Inferior parietal cortex (tissue), 1 donor: ENCODE results near the gene ADGRL4.
"Not testable (repeated sequence)": the region's sequence is repeated elsewhere in the genome, so short reads cannot be mapped to it uniquely, and the experiment has no call there.

Source experiments
- DNase-seq: peaks from one replicate; pipeline ENCODE4 v3.0.0-alpha.2; 2016; ENCODE audit errors: extremely low spot score

Gene ADGRL4

DNA sequence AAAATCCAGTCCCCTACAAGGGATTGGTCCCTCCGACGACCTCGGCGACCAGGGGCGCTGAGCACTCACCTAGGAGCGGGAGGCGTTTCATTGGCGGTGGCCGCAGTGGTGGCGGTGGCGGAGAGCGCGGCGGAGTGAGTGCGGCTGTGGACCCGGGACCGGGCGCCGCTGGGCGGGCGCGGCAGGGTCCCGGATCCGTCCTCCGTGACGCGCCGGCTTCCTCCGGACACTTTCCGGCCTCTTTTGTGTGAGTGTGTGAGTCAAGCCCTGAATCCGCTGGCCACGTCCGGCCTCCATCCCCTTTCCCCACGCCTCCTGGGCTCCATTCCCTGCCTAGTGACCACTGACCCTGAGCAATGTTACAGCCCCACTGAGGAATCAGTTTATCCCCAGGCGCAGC lies at the start of gene ADGRL4:
TSS of gene ADGRL4 (minus strand) at position 167 of the 400 bp plus-strand sequence. CDS start at position 91, 76 bp downstream.
- DNase-seq: no peak

DNA sequence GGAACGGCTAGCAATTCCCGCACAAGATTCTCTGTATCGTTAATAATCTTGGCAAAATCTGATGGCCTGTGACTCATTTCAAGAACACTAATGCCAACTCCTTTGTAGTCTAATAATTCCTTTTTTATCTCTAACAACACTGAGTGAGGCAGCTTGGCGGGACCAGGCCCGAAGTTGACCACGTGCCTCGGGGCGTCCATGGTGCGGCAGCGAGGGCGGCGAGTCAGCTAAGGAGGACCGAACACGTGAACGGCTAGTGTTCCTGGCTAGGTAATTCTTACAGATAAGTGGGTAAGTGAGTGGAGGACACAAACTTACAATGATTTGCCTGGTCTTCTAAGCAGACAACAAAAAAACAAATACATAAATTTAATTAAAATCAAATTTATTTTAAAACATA lies 49.3 kb upstream of the ADGRL4 start:
- DNase-seq: no peak

DNA sequence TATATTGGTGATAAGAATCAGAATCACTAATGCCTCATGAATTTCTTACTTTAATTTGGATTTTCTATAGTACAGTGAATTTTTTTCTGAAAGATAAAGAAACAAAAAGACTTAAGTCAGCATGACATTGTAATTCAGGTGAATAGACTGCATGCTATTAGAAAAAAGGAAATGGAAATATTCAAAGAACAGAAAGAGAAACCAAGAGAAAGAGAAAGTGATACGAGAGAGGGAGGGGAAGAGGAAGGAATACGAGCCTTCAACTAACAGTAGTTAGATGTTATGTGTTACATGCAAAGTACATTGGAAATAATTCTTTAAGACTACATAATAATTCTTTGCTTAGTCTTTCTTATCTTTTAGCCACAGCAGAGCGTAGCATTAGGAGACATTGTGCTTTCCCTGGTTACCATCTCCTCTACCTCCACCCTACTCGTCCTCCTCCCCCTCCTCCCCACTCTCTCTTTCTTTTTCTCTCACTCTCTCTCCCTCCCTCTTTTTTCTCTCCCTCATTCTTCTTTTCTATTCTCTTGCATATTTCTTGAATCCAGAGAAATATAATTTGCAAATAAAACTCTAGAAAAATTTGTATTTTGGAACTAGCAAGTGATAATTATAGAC lies 46.4 kb upstream of the ADGRL4 start:
- DNase-seq: no peak

DNA sequence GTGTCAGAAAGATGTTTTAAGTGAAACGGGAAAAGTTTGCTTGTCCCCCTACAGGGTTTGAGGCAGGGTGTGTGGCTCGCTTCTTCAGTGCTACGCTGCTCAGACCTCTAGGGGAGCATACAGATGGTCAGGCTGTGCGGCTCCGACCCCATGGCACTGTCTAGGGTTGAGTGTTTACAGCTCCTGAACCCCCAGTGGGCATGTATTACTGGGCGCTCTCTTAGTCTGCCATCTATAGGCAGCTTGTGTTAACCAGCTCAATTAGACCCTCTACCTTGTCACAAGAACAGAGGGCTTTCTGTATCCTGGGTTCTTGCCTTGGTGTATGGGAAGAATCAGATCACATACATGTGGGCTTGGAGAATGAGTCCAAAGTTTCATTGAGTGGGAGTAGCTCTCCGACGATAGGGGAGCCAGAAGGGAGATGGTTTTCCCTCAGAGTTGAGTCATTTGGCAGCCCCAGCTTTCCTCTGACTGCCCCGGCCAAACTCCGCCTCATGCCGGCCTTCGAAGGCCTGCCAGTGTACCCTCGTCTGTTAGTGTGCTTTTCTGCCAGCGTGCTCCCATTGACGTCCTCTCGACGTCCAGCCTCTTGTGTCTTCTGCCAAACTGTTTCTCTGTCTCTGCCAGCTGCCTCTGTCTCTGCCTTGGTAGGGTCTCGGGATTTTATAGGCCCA lies 38.6 kb upstream of the ADGRL4 start:
- DNase-seq: no peak

DNA sequence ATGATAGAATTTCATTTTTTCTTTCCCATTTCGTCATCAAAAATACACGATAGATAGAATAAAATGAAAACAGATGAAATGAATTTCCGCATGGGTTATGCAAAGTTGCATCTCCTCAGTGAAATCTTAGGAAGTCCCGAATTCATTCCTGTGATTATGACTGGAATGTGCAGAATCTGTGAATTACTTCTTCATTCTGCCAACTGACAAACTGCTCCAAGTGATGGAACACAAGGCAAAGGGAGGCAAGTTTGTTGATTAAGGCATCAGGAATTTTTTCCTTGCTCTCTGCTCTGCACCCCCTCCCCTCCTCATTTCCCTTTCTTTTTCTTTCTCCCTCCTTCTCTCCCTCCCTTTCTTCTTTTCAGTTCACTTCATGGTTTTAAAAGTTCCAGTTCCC lies 37.0 kb upstream of the ADGRL4 start:
- DNase-seq: no peak

DNA sequence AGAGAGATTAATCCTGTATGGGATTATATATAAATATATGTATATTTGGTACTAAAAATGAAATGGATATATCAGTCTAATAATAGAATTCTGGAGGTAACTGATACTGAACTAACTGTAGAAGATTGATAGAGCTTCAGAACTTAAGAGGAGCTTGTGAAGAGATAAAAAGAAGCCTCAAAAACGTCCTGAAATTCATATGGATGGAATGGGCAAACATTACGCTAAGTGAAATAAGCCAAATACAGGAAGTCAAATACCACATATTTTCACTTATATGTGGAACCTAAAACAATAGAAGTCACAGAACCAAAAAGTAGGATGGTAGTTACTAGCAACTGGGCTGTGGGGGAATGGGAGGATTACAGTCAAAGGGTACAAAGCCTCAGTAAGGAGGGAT lies 36.0 kb upstream of the ADGRL4 start:
- DNase-seq: no peak

DNA sequence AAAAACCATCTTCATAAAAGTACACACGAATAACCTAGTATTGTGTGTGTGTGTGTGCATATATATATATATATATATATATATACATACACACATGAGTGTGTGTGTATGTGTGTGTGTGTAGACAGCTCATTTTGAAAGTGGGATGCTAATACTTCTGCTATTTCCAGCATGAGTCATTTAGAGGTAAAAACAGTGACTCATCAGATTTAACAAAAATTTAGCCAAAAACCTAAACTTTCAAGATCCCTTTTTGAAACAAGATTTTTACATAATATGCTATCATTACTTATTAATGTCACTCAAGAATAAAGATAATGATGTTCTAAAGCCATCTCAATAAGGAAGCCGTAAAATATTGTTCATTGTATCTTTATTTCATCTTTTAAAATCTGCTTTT lies 35.6 kb upstream of the ADGRL4 start:
- no peak for DNase-seq

DNA sequence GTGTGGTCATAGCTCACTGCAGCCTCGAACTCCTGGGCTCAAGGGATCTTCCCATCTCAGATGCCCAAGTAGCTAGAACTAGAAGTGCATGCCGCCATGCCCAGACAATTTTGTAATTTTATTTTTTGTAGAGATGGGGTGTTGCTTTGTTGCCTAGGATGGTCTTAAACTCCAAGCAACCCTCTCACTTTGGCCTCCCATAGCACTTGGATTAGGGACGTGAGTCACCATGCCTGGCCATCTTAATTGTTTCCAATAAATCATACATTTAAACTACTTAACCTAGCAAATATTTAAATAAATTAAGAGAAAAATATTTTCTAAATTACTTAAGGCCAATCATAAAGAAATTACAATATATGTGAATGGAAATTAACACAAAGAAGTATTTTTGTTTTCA lies 35.1 kb upstream of the ADGRL4 start:
- no peak for DNase-seq

DNA sequence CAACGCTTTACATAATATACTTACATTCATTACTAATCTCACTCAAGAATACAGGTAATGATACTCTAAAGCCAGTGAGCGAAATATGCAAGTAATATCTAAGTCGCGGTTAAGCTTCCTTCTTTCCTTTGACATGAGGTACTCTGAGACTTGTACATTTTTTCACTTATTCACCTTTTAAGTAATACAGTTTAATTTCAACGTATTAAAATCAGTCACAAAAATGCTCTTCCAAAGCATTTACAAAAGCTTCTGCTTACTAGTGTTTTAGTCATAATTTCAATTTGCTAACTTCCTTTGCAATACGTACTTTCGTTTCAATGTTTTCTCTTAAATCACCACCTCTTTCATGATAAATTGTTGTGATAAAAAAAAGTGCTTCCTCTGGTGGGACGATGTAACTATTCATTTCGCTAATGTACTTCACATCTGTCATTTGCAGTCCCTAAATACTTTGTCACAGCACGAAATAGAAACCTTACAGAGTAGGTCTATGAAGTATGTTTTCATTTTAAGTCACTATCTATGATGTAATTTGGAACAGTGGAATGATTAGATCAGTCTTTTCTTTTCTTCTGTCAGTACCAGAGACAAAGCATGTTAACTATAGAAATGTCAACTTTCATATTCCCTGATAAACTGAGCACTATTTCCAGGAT lies 34.0 kb upstream of the ADGRL4 start:
- no peak for DNase-seq

DNA sequence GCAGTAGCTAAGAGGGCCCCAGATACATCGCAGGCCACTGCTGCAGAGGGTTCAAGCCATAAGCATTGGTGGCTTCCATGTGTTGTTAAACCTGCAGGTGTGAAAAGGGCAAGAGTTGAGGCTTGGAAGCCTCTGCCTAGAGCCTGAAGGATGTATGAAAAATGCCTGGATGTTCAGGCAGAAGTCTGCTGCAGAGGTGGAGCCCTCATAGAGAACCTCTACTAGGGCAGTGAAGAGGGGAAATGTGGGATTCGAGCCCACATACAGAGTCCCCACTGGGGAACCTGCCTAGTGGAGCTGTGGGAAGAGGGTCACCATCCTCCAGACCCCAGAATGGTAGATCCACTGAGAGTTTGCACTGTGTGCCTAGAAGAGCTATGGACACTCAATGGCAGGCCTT lies 30.6 kb upstream of the ADGRL4 start:
- DNase-seq: no peak

DNA sequence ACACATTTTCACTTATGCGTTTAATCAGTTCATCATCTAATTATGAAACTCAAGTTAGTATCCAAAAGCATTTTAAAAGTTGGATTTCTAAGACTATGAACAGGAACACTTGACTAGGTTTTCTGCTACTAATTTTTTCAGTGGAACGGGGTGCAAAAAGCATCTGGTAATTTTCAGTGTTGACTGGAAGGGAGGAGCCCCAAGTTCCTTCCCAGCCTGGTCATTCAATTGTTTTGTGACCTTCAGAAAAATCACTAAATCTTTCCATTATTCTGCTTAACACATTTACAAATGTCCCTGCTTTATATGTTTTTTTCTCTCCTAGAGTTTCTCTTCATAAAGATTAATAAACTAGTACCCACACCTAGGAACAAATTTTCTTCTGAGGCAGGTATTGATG lies 6.0 kb upstream of the ADGRL4 start:
- no peak for DNase-seq

DNA sequence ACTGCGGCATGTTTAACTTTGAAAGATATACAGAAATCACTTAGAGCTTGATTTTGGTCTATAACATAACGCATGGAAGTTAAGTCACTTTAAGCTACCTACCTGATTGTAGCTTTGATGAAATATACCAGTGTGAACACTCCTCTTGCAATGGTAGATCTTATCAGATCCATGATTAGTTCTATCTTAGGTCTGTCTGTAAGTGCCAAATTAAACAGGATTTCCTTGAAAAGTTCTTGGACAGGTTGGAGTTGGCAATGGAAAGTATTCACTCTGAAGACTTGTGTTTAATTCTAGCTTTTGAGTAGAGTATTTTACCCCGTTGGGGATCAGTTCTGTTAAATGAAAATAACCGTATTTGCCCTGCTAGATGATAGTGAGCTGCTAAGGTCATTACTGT lies 4.1 kb upstream of the ADGRL4 start:
- DNase-seq: no peak

DNA sequence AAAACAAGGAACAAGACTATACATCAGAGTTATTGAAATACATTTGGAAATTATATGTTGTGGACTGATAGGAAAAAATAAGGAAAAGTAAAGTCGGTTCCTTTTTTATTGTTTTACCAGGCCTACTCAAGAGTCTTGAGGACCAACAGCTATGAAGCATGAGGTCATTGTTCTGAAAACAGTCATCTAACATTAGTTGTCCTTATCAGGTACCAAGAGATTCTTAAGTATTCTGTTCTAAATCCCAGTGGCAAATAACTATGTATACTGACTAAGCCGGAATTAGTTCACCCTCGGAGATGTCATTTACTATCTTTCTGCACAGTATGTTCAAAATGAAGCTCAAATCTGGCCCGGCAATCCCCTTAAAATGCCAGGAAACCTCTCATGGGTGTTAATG lies 585 bp downstream of the ADGRL4 start:
- no peak for DNase-seq

DNA sequence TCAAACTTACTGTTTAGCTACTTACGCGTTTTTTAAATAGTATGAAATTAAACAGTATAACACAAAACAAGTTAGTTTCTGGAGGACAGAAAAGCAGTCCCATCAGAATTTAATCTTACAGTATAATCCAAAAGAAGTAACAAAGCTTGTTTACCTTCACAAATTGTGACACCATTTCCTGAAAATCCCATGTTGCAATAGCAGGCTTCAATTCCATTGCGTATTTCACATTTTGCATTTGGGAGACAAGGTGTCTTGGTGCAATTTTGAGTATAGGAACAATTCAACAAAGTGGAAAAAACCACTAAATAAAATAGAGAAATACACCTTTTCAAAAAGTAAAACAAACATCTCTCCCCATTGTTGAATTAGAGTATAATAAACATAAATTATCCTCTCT lies 1.6 kb downstream of the ADGRL4 start:
- no peak for DNase-seq

DNA sequence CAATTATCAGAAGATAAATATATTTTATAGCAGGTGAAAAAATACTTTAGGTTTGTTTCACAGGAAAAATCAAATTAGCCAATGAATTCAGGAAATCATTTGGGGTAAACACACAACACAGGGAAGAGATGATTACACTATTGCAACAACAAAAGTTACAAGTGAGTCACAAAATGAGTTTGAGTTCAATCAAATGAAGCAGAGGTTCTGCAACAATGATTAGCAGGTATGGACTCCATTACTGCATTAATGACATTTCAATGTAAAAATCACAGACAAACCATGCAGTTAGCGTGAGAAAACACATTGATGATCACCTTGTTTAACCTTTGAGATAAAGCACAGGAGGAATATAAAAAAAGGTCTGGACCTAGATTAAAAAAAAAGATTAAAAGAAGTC lies 9.7 kb downstream of the ADGRL4 start:
- DNase-seq: no peak

DNA sequence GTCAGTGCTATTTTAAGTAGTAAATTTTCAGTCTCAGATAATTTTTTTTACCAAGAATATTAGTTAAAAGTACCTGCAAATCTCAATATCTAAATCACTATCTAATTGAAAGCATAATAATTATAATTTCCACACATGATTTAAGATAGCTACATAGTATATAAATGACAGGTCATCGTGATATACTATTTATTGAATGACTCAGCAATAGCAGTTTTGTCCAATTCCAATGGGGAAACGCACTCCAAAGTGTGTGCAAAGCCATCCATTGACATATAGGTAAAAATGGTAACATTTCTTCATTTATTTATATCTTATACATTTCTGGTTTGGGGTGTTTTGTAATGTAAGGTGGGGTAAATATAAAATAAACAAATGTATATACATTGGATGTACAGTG lies 19.5 kb downstream of the ADGRL4 start:
- no peak for DNase-seq

DNA sequence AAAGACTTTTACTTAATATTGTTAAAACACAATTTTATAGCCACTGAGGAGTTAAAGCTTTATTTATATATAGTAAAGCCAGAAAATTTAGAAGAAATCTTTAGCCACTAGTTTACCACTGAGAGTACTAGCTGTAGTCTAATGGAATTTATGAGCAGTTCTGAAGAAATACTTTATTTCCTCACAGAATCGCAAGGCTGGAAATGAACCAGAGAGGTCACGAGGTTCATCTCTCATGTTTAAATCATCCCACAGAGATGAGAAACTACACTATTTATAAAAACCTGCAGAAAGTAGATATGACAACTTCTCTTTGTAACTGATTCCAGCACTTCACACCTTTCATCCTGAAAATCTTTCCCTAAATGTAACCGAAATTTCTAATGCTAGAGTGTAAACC lies 26.0 kb downstream of the ADGRL4 start:
- no peak for DNase-seq

DNA sequence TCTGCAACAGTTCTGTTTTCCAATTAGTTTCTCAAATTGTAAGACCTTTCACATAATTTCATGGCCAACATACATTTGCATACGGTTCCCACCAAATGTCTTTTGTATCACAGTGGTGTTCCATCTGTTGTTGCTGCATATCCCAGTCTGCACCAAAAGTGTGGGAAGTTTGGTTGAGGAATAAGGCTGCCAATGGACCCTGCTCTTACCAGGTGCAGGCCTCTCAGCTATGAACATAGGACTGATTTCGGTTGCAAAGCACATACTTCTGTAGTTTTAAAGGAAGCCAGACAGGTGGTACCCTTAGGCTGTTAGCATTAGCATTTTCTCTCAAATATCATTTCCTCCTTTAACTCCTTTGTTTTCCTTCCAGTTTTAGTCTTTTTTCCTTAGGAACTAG lies 33.8 kb downstream of the ADGRL4 start:
- no peak for DNase-seq

DNA sequence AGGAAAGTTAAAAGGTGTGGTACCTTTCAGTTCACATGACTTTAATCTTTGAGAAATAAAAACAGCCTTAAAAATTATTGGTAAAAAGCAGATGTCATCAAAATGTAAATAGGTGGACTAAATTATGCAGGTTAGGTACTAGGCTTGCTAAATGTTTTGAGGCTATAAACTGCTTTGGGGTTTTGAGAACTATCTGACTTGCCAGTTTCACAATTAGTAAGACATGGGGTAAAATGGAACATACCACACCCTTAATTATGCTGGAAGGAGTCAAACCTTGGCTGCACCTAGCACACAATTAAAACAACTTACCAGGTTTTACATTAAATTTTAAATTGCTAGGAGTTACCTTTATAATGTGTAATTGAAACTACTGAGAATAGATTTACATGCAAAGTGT lies 39.4 kb downstream of the ADGRL4 start:
- not testable (repeated sequence) for DNase-seq

DNA sequence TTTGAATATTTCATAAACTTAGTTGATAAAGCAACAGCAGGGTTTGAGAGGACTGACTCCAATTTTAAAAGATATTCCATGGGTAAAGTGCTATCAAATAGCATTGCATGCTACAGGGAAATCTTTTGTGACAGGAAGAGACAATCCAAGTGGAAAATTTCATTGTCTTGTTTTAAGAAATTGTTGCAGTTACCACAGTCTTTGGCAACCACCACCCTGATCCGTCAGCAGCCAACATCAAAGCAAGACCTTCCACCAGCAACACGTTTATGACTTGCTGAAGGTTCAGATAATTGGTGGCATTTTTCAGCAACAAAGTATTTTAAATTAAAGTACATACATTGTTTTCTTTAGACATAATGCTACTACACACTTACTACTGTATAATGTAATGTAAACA lies 47.8 kb downstream of the ADGRL4 start:
- DNase-seq: no peak

DNA sequence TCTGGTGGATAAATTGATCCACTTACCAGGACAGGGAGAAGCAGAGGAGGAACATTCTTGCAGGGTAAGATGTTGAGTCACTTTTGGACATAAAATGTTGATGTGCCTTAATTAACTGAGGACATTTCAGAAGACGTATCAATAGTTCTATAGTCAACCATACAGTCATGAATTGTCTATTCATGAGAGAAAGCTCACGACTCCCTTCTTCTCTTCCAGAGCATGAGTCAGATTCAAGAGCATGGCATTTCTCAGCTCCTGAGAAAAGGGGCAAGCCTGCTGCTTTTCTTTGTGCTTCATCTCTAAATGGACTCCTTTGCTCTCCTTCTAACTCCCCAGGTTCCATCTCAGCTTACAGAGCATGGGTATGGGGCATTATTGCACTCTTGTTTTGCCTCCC lies 55.7 kb downstream of the ADGRL4 start:
- DNase-seq: no peak

DNA sequence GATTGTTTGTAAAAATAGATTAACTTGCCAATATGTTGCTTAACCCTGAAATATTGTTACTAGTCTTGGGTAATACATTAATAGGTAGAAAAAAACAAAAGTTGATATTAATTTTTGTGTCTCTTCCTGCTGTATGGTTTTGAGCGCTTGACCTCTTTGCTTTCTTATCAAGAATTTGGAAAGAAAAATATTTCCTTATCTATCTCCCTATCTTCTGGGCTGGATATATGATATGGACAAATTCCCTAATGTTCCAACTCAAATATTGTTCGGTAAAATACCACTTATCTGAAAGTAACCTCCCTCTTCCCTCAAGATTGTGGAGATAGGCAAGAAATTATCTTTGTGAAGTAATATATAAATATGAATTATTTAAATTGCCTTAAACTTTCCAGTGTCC lies 57.3 kb downstream of the ADGRL4 start:
- no peak for DNase-seq

DNA sequence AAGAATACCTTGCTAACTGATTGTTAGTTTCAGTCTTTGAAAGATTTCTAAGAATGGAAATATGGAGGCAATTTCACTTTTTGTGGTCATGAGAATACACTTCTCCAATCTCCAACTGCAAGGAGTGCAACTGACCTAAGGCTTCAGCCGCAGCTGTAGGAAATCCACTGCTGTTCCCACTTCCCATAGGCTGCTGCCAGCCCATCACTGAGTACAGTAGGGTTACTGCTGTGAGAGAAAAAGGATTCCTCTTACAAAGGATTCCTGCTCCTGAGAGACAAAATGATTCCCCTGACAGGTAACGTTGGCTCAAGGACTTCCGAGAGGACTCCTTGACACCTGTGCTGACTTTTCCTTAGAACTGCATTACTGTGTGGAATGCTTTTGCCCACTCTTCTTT lies 87.4 kb downstream of the ADGRL4 start:
- no peak for DNase-seq
